ENCODE measurements around the gene LRRC36.

Gene LRRC36

DNA sequence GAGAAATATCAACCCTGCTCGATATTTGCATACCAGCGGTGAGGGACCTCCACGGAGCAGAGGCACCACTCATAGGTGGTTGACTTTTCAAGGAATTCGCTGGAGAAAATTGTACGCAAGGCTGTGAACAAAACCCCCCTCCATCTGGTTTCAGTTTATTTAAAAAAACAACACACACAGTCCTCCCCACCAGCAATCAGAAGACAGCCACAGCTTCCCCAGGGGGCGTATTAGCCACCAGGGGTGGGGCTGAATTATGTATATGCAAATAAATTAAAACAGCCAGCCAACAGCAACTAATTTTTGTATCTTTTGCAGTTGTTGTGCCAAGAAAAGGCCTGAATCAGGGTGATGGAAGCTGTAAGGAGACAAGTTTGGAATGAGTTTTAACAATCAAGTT lies 98.4 kb downstream of the LRRC36 start:
- peak overlapping the region; percentile 90 for H3K27ac ChIP-seq (ENCODE audit: low read length)
- H3K9me3 ChIP-seq (ENCODE audit: insufficient read depth, low read depth, low read length): no peaks in the 10 kb centered on the region
- no peaks in the 10 kb centered on the region for H3K36me3 ChIP-seq (ENCODE audit: insufficient read depth, low read depth, low read length)
- peaks cover 19% of the 10 kb centered on the region for H3K27me3 ChIP-seq (ENCODE audit: insufficient read depth, low read length)
- H3K9ac ChIP-seq (ENCODE audit: low read depth, low read length): peak overlapping the region; percentile 79; the same call in 1 of the 2 replicates
- H3K4me3 ChIP-seq (ENCODE audit: low read length): peak overlapping the region; percentile 55
- H3K4me1 ChIP-seq (ENCODE audit: insufficient read depth, low read length): peaks cover 35% of the 10 kb centered on the region

DNA sequence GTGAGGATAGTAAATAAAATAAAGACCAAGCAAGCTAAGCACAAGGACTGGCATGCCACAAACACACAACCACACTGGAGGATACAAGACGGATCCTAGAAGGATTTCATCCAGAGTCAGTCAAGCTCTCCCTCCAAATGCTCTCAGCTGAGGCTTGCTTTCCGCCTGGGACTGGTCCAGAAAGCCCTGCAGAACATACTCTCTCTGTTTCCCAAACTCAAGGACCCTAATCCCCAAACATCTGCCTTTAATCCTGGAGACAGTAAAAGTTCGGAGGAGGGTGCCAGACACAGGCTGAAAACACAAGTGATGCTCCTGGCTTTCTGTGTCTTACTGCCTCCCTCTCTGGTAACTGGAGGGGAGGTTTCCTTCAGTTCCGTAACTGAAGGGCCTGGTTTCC lies 99.0 kb downstream of the LRRC36 start:
- peak overlapping the region; percentile 55 for H3K4me3 ChIP-seq (ENCODE audit: low read length)
- peaks cover 24% of the 10 kb centered on the region for H3K27me3 ChIP-seq (ENCODE audit: insufficient read depth, low read length)
- no peaks in the 10 kb centered on the region for H3K9me3 ChIP-seq (ENCODE audit: insufficient read depth, low read depth, low read length)
- peak overlapping the region; percentile 79; the same call in 1 of the 2 replicates for H3K9ac ChIP-seq (ENCODE audit: low read depth, low read length)
- H3K4me1 ChIP-seq (ENCODE audit: insufficient read depth, low read length): peaks cover 35% of the 10 kb centered on the region
- no peaks in the 10 kb centered on the region for H3K36me3 ChIP-seq (ENCODE audit: insufficient read depth, low read depth, low read length)
- peak overlapping the region; percentile 90 for H3K27ac ChIP-seq (ENCODE audit: low read length)

DNA sequence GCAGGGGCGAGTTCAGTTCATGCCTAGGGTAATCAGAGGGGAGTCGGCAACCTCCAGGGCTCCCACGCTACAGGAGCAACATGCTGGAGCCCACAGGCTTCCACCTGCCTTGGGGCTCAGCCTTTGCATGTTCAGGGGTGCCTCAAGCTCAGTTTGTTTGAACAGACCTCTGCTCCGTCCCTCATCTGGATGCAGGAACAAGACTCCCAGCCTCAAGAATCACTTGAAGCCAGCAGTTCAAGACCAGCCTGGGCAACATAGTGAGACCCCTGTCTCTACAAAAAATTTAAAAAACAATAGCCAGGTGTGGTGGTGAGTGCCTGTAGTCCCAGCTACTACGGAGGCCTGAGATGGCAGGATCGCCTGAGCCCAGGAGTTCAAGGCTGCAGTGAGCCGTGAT lies 99.4 kb downstream of the LRRC36 start:
- H3K9me3 ChIP-seq (ENCODE audit: insufficient read depth, low read depth, low read length): no peaks in the 10 kb centered on the region
- no peak overlapping the region for H3K27ac ChIP-seq (ENCODE audit: low read length)
- peak overlapping the region; percentile 79; the same call in 1 of the 2 replicates for H3K9ac ChIP-seq (ENCODE audit: low read depth, low read length)
- H3K36me3 ChIP-seq (ENCODE audit: insufficient read depth, low read depth, low read length): no peaks in the 10 kb centered on the region
- peaks cover 25% of the 10 kb centered on the region for H3K27me3 ChIP-seq (ENCODE audit: insufficient read depth, low read length)
- H3K4me3 ChIP-seq (ENCODE audit: low read length): no peak overlapping the region
- H3K4me1 ChIP-seq (ENCODE audit: insufficient read depth, low read length): peaks cover 35% of the 10 kb centered on the region

DNA sequence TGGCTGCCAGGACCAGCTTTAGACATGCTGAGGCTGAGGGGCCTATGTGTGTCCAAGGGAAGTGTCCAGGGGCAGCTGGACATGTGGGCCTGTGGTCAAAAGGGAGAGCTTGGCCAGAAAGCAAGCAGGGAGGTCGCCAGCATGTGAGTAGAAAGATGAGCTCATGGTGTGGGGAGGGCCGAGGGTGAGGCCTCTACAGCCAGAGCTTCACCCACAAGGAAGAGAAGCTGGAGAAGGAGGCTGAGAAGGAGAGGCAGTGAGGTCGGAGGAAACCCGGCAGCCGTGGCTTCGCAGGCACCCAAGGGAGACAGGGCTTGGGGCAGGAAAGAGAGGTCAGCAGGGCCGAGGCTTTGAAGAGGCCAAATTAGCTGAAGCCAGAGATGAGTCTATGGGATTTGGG lies 100.3 kb downstream of the LRRC36 start:
- no peak overlapping the region for H3K4me3 ChIP-seq (ENCODE audit: low read length)
- no peaks in the 10 kb centered on the region for H3K9me3 ChIP-seq (ENCODE audit: insufficient read depth, low read depth, low read length)
- H3K27me3 ChIP-seq (ENCODE audit: insufficient read depth, low read length): peaks cover 31% of the 10 kb centered on the region
- H3K36me3 ChIP-seq (ENCODE audit: insufficient read depth, low read depth, low read length): no peaks in the 10 kb centered on the region
- H3K9ac ChIP-seq (ENCODE audit: low read depth, low read length): no peak overlapping the region
- H3K27ac ChIP-seq (ENCODE audit: low read length): no peak overlapping the region
- H3K4me1 ChIP-seq (ENCODE audit: insufficient read depth, low read length): peaks cover 35% of the 10 kb centered on the region

DNA sequence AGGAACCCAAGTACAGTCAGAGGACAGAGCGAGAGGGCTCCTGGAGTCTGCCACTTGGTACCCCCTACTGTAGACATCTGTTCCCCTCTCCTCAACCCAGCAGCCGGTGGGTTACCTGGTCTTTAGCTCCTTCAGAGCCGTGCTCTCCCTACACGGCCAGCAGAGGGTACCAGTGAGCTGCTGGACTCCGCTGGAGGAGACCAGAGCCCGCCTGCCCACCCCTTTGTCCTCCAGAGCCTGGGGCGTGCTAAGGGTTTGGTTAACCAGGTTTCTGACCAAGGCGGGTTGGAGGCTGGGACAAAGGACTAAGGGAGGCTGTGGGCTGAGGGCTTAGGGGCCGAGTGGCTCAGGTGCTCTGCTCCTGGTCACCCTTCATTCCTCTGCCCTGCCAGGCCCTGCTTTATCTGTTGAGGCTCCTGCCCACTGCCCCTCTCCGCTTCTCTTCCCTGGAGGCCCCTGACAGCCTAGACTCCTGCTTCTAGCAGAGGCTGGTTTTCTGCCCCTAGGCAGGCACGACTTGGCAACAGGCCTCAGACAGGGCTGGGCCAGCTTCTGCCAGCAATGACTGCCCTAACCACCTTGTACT lies 101.6 kb downstream of the LRRC36 start:
- Histone ChIP-seq H3K9me3 (ENCODE audit: insufficient read depth, low read depth, low read length) (no peaks in the 10 kb centered on the region), H3K9ac (ENCODE audit: low read depth, low read length) (peak overlapping the region; percentile 34; the same call in 1 of the 2 replicates), H3K27ac (ENCODE audit: low read length) (no peak overlapping the region), H3K4me3 (ENCODE audit: low read length) (no peak overlapping the region), H3K27me3 (ENCODE audit: insufficient read depth, low read length) (peaks cover 31% of the 10 kb centered on the region), H3K4me1 (ENCODE audit: insufficient read depth, low read length) (peaks cover 45% of the 10 kb centered on the region), H3K36me3 (ENCODE audit: insufficient read depth, low read depth, low read length) (no peaks in the 10 kb centered on the region)

DNA sequence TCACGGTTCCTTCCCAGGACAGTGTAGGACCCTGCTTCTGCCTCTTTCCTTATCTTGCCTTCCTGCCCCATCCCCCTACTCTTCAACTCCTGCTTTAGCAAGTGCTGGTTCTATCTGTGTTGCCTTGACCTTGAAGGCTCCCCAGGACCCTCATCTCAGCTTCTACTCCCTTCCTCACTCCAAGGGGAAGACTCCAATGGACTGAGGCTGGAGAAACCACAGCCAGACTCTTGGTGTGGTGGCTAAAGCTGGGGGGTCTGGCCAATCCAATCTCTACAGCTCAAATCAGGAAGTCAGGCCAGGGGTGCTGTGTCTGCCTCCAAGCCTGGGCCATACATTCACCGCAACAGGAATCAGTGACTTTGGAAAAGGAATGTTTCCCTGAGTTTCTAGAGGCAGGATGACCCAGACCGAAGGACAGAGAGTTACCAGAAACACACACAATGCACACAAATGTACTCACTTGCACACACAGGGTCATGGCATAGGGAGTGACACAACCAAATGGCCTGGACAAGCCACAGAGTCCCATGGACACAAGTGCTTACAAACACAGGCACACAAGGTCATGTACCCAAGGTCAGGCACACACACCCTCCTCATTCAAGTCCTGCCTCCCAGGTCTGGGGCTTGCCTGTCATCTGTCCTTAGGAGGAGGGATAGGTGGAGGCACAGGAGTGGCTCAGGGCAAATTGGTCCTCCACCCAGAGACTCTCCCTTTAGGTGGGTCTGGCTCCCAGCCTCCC lies 102.6 kb downstream of the LRRC36 start:
- no peaks in the 10 kb centered on the region for H3K9me3 ChIP-seq (ENCODE audit: insufficient read depth, low read depth, low read length)
- no peaks in the 10 kb centered on the region for H3K36me3 ChIP-seq (ENCODE audit: insufficient read depth, low read depth, low read length)
- H3K27ac ChIP-seq (ENCODE audit: low read length): no peak overlapping the region
- H3K9ac ChIP-seq (ENCODE audit: low read depth, low read length): no peak overlapping the region
- H3K4me1 ChIP-seq (ENCODE audit: insufficient read depth, low read length): peaks cover 39% of the 10 kb centered on the region
- H3K27me3 ChIP-seq (ENCODE audit: insufficient read depth, low read length): peaks cover 31% of the 10 kb centered on the region
- H3K4me3 ChIP-seq (ENCODE audit: low read length): no peak overlapping the region; the same call in 1 of the 2 replicates

DNA sequence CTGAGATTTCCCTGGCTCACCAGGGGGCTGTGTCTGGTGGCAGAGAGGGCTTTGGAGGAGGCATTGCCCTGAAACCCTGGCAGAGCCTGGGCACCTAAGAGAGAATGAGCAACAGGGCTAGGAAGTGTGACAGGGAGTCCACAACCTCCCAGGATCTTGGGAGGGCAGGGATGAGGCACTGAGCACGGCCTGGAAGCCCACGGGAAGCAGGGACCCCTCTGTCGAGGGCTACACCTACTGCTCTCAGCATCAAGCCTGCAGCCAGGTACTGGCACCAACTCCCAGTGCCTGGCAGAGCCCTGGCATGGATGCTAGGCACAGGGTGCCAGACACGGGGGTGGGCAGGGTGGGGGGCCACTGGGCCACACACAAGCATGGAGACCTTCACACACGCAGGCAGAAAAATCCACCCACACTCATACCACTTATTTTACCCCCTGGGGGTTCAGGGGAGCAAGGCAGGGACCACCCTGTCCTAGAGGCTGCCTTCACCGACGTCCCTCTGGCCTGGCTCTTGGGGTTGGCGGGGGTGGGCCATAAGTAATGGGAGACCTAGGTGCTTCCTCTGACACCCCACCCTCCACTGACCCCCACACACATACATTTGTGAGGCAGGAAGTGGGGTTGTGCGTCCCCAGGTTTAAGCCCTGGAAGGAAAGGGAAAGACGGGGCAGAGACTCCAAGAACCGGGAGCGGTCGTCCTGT lies 103.3 kb downstream of the LRRC36 start:
- Histone ChIP-seq H3K27me3 (ENCODE audit: insufficient read depth, low read length) (peaks cover 31% of the 10 kb centered on the region), H3K9me3 (ENCODE audit: insufficient read depth, low read depth, low read length) (no peaks in the 10 kb centered on the region), H3K4me1 (ENCODE audit: insufficient read depth, low read length) (peaks cover 32% of the 10 kb centered on the region), H3K27ac (ENCODE audit: low read length) (no peak overlapping the region), H3K4me3 (ENCODE audit: low read length) (peak overlapping the region; percentile 70), H3K9ac (ENCODE audit: low read depth, low read length) (peak overlapping the region; percentile 71; the same call in 1 of the 2 replicates), H3K36me3 (ENCODE audit: insufficient read depth, low read depth, low read length) (no peaks in the 10 kb centered on the region)

DNA sequence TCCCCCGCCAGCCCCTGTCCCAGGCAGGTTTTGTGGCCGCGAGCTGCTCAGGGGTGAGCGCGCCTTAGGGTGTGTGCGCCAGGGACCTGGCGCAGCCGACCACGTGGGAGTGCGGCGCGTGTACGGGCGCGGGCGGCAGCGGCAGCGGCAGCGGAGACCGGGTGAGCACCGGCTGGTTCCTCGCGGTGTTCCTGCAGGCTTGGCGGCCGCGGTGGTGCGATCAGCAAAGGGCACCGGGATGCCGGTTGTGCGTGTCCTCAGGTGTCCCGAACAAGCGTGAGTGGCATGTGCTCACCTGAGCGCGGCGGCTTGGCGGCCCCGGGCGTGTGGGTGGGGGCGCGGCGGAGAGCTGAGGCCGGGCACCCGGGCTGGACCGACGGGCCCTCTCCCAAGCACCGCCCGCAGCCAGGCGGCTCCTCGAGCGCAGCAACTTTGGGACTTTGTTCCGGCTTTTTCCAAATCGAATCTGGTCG lies 103.9 kb downstream of the LRRC36 start:
- no peaks in the 10 kb centered on the region for H3K9me3 ChIP-seq (ENCODE audit: insufficient read depth, low read depth, low read length)
- peak overlapping the region; percentile 71; the same call in 1 of the 2 replicates for H3K9ac ChIP-seq (ENCODE audit: low read depth, low read length)
- H3K36me3 ChIP-seq (ENCODE audit: insufficient read depth, low read depth, low read length): no peaks in the 10 kb centered on the region
- peaks cover 26% of the 10 kb centered on the region; the same call in 1 of the 2 replicates for H3K4me1 ChIP-seq (ENCODE audit: insufficient read depth, low read length)
- peaks cover 31% of the 10 kb centered on the region for H3K27me3 ChIP-seq (ENCODE audit: insufficient read depth, low read length)
- peak overlapping the region; percentile 70 for H3K4me3 ChIP-seq (ENCODE audit: low read length)
- H3K27ac ChIP-seq (ENCODE audit: low read length): no peak overlapping the region

DNA sequence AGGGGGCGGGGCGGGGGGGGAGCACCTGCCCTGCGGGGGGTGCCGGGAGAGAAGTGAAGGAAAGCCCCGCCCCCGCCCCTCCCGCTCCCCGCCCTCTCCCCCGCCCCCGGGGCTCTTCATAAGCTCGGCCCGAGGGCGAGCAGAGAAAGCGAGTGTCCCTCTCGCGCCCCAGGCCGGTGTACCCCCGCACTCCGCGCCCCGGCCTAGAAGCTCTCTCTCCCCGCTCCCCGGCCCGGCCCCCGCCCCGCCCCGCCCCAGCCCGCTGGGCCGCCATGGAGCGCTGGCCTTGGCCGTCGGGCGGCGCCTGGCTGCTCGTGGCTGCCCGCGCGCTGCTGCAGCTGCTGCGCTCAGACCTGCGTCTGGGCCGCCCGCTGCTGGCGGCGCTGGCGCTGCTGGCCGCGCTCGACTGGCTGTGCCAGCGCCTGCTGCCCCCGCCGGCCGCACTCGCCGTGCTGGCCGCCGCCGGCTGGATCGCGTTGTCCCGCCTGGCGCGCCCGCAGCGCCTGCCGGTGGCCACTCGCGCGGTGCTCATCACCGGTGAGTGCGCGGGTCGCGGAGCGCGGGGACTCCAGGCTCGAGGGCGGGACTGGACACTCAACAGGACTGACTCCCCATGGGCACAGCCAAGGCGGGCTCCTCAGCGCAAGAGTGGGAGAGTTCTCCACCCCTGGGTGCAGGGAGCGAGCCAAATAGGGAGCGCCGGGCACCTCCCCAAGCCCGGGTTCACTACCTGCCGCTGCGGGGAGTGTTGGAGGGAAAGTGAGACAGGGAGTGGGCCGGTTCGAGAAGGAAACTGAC lies 104.6 kb downstream of the LRRC36 start, which contains the start of gene HSD11B2:
Gene HSD11B2, plus strand, starts transcription at position 145 of the 798 bp plus-strand sequence. Its CDS starts 128 bp downstream, at position 273.
- Histone ChIP-seq H3K27ac (ENCODE audit: low read length) (no peak within 1 kb of the TSS), H3K36me3 (ENCODE audit: insufficient read depth, low read depth, low read length) (no peaks in the 10 kb centered on the region), H3K4me1 (ENCODE audit: insufficient read depth, low read length) (peaks cover 22% of the 10 kb centered on the region; the same call in 1 of the 2 replicates), H3K27me3 (ENCODE audit: insufficient read depth, low read length) (peaks cover 31% of the 10 kb centered on the region), H3K4me3 (ENCODE audit: low read length) (peak within 1 kb of the TSS; percentile 89), H3K9me3 (ENCODE audit: insufficient read depth, low read depth, low read length) (no peaks in the 10 kb centered on the region), H3K9ac (ENCODE audit: low read depth, low read length) (peak within 1 kb of the TSS; percentile 71; the same call in 1 of the 2 replicates)

DNA sequence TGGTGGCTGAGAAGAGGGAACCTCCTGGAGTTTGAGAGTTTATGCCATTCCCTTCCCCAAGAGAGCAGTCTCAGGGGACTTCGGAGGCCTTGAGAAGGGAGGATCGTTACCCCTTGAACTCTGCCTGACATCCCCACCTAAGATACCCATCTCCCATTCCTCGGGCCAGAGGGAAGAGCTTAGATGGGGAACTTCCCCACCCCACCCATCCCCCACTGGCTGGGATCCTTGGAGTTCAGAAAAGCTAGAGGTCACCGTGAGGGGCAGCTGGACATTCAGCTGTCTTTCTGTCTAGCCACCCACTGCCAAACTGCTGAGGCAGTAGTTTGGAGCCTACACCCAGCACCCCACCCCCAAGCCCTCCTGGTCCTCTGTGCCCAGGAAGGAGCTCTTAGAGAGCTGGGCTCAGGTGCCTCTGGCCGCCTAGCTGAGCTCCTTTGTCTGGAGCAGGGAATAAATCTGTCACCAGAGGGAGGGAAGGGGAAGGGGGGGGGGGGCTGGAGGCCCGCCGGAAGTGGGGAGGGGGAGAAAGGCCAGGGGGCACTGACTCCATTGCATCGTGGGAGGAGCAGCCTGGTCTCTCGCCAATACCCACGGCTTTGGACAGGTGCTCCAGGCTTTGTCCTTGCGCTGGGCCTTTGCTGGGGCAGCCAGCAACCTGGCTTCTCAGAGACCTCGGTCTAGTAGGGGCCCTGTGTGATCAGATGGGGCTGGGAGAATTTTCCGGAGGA lies 105.3 kb downstream of the LRRC36 start:
- H3K27me3 ChIP-seq (ENCODE audit: insufficient read depth, low read length): peaks cover 31% of the 10 kb centered on the region
- H3K4me3 ChIP-seq (ENCODE audit: low read length): peak overlapping the region; percentile 89
- no peaks in the 10 kb centered on the region for H3K9me3 ChIP-seq (ENCODE audit: insufficient read depth, low read depth, low read length)
- H3K36me3 ChIP-seq (ENCODE audit: insufficient read depth, low read depth, low read length): peaks cover 2% of the 10 kb centered on the region; the same call in 1 of the 2 replicates
- peak overlapping the region; percentile 73; the same call in 1 of the 2 replicates for H3K9ac ChIP-seq (ENCODE audit: low read depth, low read length)
- H3K27ac ChIP-seq (ENCODE audit: low read length): no peak overlapping the region
- peaks cover 22% of the 10 kb centered on the region; the same call in 1 of the 2 replicates for H3K4me1 ChIP-seq (ENCODE audit: insufficient read depth, low read length)

Data from iPS-20b (cell line).